SK-N-SH treated with all-trans-retinoic acid at 6 μM for 48 hours (cell line): Measurements from ENCODE around the gene MAP4K4.

Experiments
- ARNTL ChIP-seq: fragments of 450-650 bp; formaldehyde crosslinking; IDR thresholded peaks from 2 replicates; pipeline ENCODE4 v1.5.0; 2020; ENCODE audit warnings: low read depth, mild to moderate bottlenecking, moderate library complexity, borderline replicate concordance
- CREB5 ChIP-seq: fragments of 250-450 bp; sonication (Bioruptor Pico); IDR thresholded peaks from 2 replicates; pipeline ENCODE4 v1.5.1; 2020; ENCODE audit warnings: low read depth, mild to moderate bottlenecking, moderate library complexity
- CSDC2 ChIP-seq: fragments of 250-450 bp; sonication (Bioruptor Pico); IDR thresholded peaks from 2 replicates; pipeline ENCODE4 v1.5.0; 2020; ENCODE audit warnings: mild to moderate bottlenecking, moderate library complexity
- ESRRG ChIP-seq: fragments of 250-450 bp; sonication (Bioruptor Pico); IDR thresholded peaks from 2 replicates; pipeline ENCODE4 v1.6.1; 2021; ENCODE audit warnings: mild to moderate bottlenecking
- ISL1 ChIP-seq: fragments of 250-450 bp; sonication (Bioruptor Pico); IDR thresholded peaks from 2 replicates; pipeline ENCODE4 v2.1.2; 2022; ENCODE audit warnings: mild to moderate bottlenecking, moderate library complexity
- OSR1 ChIP-seq: fragments of 250-450 bp; sonication (Bioruptor Pico); IDR thresholded peaks from 2 replicates; pipeline ENCODE4 v1.8.0; 2022; ENCODE audit warnings: moderate library complexity, mild to moderate bottlenecking, inconsistent platforms
- SNAI2 ChIP-seq: fragments of 250-450 bp; sonication (Bioruptor Pico); IDR thresholded peaks from 2 replicates; pipeline ENCODE4 v1.5.0; 2020; ENCODE audit warnings: mild to moderate bottlenecking, moderate library complexity
- ZC3H10 ChIP-seq: fragments of 250-450 bp; sonication (Bioruptor Pico); IDR thresholded peaks from 2 replicates; pipeline ENCODE4 v1.5.1; 2021; ENCODE audit warnings: mild to moderate bottlenecking, moderate library complexity
- ZFP3 ChIP-seq: fragments of 250-450 bp; sonication (Bioruptor Pico); IDR thresholded peaks from 2 replicates; pipeline ENCODE4 v1.5.0; 2020; ENCODE audit warnings: mild to moderate bottlenecking, moderate library complexity
- ZFP30 ChIP-seq: fragments of 450-650 bp; formaldehyde crosslinking; IDR thresholded peaks from 2 replicates; pipeline ENCODE4 v1.5.0; 2022; ENCODE audit warnings: mild to moderate bottlenecking, moderate library complexity
- ZNF565 ChIP-seq: fragments of 450-650 bp; formaldehyde crosslinking; conservative IDR thresholded peaks from 2 replicates; pipeline ENCODE4 v1.5.0; 2020; ENCODE audit warnings: low read depth, mild to moderate bottlenecking, moderate library complexity
- ZNF70 ChIP-seq: fragments of 450-650 bp; formaldehyde crosslinking; IDR thresholded peaks from 2 replicates; pipeline ENCODE4 v1.5.0; 2020; ENCODE audit warnings: mild to moderate bottlenecking, moderate library complexity

GRCh38 chr2:101859604-101860003 is 162.1 kb downstream of the MAP4K4 start:
- TF ChIP-seq CREB5 (CRISPR knock-in tag) (no peak), ZNF565 (CRISPR knock-in tag) (no peak), ZFP30 (CRISPR knock-in tag) (no peak), OSR1 (no peak), ARNTL (CRISPR knock-in tag) (no peak), ESRRG (no peak), ZFP3 (no peak), ZC3H10 (CRISPR knock-in tag) (no peak), CSDC2 (CRISPR knock-in tag) (no peak), ZNF70 (CRISPR knock-in tag) (no peak), SNAI2 (CRISPR knock-in tag) (no peak), ISL1 (CRISPR knock-in tag) (no peak)
